GM18861 (cell line): Measurements from ENCODE around the gene ARCN1.
"Not testable (repeated sequence)": the region's sequence is repeated elsewhere in the genome, so short reads cannot be mapped to it uniquely, and the experiment has no call there.

Experiments
- ATAC-seq: cut with Tn5 transposase; IDR thresholded peaks from one replicate; pipeline ENCODE4 v1.9.1; 2021; ENCODE audit not compliant: unreplicated experiment

Gene ARCN1

DNA sequence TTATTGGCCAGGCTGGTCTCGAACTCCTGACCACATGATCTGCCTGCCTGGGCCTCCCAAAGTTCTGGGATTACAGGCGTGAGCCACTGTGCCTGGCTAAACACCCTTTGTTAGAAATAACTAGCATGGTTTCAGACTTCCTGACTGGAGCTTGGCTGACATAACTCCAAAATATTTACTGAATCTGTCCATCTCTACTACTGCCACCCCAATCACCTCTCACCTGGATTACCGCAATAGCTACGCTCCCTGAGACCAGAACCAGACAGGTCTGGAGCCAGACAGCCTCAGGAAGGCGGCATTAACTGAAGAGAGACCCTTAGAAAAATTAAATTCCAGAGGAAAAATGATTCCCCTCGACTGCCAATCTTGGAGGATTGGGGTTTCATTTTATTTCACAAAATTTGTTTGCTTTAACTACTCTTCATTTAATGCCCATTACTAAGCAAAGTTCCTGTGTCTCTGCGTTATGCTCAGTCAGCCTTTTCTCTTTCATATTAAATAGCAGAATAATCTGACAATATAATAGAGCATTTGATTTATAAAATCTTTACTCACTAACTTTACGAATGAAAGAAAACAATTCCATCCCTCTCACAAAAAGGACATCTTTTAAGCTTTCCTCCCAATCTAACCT lies 28.1 kb upstream of the ARCN1 start:
- no peak for ATAC-seq

GRCh38 chr11:118544647-118545010 lies 27.6 kb upstream of the ARCN1 start:
- no peak for ATAC-seq

DNA sequence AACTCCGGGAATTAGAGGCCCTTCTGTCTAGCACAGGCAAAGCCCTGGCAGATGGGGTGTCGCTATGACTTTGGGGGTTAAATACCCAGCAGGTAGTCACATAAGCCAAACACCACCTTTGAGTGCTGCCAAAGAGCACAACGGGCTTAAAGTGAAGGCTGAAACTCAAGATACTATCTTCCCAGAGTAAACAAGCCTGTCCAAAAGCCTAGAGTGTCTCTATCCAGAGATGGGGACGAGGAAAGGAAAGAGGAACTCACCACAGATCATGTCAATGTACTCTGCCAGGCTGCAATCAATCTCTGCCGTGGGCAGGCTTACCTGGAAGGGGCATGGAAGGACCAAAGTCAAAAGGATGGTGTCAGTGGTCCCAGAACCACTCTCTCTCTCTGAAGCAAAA lies 26.7 kb upstream of the ARCN1 start:
- ATAC-seq, result no peak

DNA sequence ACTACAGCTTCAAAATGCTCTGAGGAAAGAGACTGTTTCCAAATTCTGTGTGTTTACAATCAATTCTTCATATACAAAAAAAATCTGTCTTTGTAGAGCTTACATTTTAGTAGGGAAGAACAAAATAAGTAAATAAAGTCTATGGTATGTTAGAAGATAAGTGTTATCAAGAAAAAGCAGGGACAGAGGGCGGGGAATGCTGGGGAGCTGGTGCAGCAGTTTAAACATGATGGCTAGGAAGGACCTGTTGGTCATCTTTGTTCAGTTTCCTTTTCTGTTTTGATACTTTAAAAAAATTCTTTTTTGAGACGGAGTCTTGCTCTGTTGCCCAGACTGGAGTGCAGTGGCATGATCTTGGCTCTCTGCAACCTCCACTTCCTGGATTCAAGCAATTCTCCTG lies 25.1 kb upstream of the ARCN1 start:
- no peak for ATAC-seq

- no peak for ATAC-seq
These were observed 19.9 kb upstream of the ARCN1 start for GRCh38 chr11:118552341-118552740.

- no peak for ATAC-seq
These were observed 11.4 kb upstream of the ARCN1 start for GRCh38 chr11:118560806-118561205.

DNA sequence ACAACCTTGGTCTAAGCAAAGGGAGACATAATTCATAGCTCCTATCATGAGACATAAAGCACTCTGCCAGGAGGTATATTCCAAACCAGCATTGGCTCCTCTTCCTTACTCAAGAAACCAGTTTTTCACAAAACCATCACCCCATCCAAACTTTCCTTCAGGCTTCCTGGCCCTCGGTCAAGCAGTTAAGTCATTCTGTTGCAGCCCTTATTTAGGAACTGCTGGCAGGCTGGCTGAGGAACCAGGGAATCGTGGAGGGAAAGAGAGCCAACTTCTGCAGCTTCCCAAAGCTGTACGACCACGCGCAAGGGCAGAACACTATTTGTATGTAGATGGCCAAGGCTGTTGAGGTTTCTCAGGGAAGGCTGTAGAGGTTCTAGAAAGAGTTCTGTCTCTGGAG lies 7.2 kb upstream of the ARCN1 start:
- no peak for ATAC-seq

- no peak for ATAC-seq
These were observed 2.5 kb upstream of the ARCN1 start for GRCh38 chr11:118569670-118570069.

DNA sequence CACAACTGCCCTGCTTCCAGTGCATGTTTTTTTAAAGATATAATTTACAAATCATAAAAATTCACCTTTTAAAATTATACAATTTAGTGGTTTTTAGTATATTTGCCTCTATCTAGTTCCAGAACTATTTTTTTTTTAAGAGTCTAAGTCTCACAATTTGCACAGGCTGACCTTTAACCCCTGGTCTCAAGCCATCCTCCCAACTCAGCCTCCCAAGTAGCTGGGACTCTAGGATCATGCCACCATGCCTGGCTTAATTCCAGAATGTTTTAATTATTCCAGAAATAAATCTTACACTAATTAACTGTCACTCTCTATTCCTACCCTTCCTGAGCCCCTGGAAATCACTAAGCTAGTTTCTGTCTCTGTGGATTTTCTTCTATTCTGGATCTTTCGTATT lies 1.4 kb upstream of the ARCN1 start:
- no peak for ATAC-seq

GRCh38 chr11:118571701-118572060 lies 528 bp upstream of the ARCN1 start:
- ATAC-seq, result not testable (repeated sequence)

GRCh38 chr11:118572981-118573550 lies 857 bp downstream of the ARCN1 start:
- no peak for ATAC-seq

GRCh38 chr11:118574636-118575035 lies 2.4 kb downstream of the ARCN1 start:
- ATAC-seq, result no peak

- ATAC-seq, result not testable (repeated sequence)
These were observed 5.8 kb downstream of the ARCN1 start for GRCh38 chr11:118577995-118578394.

- no peak for ATAC-seq
These were observed 8.8 kb downstream of the ARCN1 start for GRCh38 chr11:118581057-118581456.

DNA sequence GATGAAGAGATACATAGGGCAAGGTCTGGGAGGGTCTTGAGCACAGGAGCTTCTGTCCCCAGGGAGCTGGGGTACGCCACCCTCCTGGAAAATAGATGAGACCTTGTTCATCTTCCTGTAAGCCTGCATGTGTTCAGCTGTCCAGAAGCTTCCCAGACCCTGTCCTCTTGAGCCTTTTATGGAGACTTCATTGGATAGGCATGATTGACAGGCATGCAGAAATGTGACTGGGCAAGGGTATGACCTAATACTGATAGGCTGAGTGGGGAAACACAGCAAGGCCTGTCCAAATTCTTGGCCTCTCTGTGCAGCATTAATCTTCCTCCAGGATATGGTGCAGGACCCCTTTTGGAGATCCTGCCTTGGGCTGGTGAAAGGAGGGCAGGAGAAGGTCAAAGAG lies 15.7 kb downstream of the ARCN1 start:
- no peak for ATAC-seq

DNA sequence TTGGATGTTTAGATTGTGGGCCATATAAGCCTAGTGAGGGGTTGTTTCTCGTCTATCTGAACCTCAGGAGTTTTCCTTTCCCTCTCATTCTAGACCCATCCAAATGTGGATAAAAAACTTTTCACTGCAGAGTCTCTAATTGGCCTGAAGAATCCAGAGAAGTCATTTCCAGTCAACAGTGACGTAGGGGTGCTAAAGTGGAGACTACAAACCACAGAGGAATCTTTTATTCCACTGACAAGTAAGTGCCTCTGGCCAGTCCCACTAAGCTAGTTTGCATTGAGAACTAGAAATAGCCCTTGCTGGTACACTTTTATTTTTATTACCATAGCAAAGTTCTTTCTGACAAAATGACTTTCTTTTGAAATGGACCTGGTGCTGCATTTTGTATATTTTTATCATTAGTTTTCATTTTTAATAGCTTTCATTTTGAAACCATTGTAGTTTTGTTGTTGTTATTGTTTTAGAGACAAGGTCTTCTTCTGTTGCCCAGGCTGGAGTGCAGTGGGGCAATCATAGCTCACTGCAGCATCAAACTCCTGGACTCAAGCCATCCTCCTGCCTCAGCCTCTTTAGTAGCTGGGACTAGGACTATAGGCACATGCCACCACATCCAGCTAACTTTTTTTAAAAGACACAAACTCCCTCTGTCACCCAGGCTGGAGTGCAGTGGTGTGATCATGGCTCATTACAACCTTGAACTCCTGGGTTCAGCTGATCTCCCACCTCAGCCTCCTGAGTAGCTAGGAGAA lies 20.6 kb downstream of the ARCN1 start:
- ATAC-seq, result no peak

- ATAC-seq, result not testable (repeated sequence)
These were observed 22.8 kb downstream of the ARCN1 start for GRCh38 chr11:118594984-118595383.

DNA sequence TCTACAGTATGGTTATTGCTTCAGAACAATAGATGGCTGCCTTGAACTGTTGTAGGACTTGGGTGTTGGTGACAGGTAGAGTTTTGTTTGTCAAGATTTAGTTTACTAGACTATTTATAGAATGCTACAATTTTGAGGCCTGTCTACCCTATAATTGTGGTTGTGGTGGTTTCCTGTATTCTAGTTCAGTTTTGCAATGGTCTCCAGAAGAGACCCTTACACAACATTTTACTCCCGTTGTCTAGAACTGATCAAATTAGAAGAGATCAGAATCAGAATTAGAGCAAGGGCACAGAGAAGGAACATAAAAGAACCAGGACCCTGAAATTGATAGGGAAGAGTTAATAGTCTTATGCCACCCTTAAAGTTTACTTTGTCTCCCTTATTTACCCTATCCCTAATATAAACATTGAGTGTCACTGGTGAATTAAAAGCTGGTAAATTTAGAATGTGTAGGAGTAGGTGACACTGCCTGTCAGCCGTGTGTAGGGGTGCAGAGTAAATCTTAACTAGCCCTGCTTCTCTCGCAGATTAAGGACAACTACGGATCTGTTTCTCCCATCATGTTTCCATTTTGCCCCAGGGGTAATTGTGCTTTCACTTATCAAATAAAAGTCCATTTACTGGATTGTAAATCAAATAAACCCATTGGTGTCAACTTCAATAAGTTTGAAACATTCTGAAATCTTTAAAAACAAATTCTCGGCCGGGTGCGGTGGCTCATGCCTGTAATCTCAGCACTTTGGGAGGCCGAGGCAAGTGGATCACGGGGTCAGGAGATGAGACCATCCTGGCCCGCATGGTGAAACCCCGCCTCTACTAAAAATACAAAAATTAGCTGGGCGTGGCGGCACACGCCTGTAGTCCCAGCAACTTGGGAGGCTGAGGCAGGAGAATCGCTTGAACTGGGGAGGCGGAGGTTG lies 24.3 kb downstream of the ARCN1 start:
- ATAC-seq, result no peak

DNA sequence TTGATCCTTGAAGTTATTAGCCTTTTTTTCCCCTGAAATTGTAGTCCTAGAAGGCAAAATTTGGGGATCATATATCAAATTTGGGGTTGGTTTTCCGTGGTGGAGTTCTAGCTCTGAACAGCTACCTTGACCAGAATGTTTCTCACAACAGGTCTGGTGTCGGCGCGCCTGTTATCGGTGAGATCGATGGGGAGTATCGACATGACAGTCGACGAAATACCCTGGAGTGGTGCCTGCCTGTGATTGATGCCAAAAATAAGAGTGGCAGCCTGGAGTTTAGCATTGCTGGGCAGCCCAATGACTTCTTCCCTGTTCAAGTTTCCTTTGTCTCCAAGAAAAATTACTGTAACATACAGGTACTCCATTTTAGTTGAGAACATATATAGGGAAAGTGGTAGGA lies 25.3 kb downstream of the ARCN1 start:
- ATAC-seq, result no peak

DNA sequence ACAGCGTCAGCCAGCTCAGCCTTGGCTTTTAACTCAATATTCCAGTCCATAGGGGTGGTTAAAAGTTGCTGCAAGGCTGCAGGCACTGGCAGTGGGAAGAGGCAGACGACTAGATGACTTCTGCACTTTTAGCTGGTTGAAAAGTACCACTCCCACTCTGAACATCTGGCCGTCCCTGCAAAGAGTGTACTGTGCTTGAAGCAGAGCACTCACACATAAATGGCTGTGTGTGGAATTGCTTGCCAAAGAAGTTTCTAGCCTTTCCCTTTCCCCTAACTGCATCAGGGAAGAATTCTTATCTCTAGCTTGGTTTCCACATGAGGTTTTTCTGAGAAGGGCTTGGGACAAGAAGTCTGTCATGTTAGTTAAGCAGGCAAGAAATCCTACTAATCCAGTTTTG lies 30.1 kb downstream of the ARCN1 start:
- ATAC-seq, result no peak

- not testable (repeated sequence) for ATAC-seq
These were observed 31.5 kb downstream of the ARCN1 start for GRCh38 chr11:118603709-118604108.

- no peak for ATAC-seq
These were observed 32.4 kb downstream of the ARCN1 start for GRCh38 chr11:118604566-118604965.
